NCI-H2107 treated with DMSO at 0.1 percent for 48 hours (cell line): ENCODE measurements around the gene PTPRN2.
"Not testable (repeated sequence)": the region's sequence is repeated elsewhere in the genome, so short reads cannot be mapped to it uniquely, and the experiment has no call there.

Source experiments
- DNase-seq: peaks from one replicate; lab custom pipeline; 2025; ENCODE audit not compliant: unreplicated experiment; lab: John Stamatoyannopoulos, UW

Gene PTPRN2

DNA sequence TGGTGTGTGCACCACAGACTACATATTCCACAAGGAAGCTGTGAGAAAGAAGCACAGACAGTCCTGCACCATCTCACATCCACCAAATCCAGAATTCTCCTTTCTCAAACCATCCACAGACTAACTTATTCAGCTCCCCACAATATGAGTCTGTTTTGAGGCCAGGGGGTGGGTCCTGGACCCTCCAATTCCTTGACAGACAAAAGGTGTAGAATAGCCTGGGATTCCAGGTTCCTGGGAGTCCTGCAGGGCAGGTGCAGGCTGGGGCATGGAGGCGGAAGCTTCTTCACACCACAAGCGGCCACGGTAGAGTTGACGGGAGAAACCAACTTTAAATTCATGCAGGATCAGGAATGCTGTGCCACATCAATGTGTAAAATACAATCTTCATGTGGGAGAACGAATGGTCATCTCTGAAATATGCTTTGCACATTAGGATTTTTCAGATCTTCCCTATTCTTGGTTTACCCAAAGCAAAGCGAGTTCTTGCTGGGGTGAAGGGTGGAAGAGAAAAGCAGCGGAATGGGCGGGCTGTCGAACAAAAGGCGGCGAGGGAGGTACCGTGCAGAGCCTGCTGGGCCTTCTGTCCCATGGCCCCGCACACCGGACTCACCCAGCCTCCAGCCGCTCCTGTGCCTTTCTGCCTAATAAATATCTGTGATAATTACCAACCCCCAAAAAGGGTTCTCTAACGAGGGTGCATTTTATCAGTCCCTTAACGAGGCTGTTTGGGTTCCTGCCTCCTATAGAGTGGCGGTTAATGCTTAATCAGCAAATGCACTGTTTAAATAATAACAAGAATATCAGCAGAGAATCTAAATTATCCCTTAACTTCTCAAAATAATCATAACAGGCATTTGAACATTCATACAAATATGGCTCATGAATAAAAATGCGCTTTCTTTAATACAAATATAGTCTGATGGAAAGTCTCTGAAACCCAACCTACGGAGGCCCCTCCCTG is 736.9 kb downstream of the PTPRN2 start:
- no peak for DNase-seq

DNA sequence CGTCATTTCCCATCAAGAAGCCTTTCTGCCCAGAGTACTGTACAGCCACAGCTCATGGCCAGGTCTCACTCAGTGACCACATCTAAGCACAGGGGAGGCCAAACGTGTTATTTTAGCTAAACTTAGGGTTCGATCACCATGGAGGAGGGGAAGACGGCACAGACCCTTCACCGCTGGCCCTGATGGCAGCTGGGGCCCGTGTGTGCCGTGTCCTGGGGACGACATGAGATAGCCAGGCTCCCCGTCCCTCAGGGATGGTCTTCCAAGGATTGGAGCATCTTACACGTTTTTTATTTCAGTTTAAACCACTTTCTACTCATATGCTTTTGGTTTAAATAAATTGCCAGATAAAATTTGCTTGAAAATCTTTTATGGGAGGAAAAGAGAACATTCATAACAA is 737.9 kb downstream of the PTPRN2 start:
- DNase-seq = no peak

DNA sequence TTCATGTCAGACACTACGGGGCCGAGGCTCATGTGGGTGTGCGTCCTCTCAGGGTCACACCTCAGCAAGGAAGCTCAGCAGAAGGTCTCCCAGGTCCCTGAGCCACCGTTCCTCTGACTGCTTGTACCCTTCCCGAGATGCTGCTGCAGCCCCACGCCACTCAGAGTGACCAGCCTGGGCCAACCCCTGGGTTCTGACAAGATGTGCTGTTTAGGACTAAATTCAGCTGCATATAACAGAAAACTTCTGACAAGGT is 738.4 kb downstream of the PTPRN2 start:
- DNase-seq = no peak

DNA sequence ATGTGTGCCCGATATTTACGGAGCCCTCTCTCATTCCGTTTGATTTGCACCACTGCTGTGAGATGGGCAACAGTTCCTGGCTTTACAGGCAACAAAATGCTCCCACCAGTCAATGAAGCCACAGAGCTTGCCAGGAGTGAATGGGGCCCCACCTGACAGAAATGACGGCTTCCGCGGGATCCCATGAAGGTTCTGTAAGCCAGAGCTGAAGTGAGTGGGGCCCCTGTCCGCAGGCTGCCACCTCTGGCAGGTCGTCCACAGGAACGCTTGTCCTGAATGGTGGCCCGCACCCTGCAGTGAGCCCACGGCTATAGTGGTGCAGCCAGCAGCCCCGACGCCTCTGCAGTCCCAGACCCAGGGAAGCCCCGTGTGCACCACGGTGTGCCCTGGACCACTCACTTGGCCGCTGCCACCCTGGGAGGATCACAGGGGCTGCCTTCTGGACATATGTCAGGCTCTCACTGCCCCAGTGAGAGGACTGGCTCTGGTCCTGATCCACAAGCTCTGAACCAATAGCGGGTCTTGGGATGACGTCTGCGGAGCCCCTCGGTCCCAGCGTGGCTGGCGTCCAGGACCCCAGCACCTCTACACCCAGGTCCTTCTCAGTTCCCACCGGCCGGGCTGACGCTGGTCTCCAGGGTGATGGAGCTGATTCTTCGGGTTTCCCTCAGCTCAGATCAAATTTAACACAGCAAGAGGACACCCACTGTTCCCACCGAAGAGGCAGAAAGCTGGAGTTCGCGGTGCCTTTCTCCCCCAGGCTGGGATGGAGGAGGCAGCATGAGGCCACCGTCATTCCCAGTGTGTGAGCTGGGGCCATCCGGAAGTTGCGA is 738.9 kb downstream of the PTPRN2 start:
- no peak for DNase-seq

DNA sequence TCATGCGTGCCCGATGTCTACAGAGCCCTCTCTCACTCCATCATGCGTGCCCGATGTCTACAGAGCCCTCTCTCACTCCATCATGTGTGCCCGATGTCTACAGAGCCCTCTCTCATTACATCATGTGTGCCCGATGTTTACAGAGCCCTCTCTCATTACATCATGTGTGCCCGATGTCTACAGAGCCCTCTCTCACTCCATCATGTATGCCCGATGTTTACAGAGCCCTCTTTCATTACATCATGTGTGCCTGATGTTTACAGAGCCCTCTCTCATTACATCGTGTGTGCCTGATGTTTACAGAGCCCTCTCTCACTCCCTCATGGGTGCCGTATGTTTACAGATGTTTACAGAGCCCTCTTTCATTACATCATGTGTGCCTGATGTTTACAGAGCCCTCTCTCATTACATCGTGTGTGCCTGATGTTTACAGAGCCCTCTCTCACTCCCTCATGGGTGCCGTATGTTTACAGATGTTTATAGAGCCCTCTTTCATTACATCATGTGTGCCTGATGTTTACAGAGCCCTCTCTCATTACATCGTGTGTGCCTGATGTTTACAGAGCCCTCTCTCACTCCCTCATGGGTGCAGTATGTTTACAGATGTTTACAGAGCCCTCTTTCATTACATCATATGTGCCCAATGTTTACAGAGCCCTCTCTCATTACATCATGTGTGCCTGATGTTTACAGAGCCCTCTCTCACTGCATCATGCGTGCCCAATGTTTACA is 739.7 kb downstream of the PTPRN2 start:
- DNase-seq = not testable (repeated sequence)

DNA sequence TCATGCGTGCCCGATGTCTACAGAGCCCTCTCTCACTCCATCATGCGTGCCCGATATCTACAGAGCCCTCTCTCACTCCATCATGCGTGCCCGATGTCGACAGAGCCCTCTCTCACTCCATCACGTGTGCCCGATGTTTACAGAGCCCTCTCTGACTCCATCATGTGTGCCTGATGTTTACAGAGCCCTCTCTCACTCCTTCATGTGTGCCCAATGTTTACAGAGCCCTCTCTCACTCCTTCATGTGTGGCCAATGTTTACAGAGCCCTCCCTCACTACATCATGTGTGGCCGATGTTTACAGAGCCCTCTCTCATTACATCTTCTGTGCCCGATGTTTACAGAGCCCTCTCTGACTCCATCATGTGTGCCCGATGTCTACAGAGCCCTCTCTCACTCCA is 740.9 kb downstream of the PTPRN2 start:
- not testable (repeated sequence) for DNase-seq

DNA sequence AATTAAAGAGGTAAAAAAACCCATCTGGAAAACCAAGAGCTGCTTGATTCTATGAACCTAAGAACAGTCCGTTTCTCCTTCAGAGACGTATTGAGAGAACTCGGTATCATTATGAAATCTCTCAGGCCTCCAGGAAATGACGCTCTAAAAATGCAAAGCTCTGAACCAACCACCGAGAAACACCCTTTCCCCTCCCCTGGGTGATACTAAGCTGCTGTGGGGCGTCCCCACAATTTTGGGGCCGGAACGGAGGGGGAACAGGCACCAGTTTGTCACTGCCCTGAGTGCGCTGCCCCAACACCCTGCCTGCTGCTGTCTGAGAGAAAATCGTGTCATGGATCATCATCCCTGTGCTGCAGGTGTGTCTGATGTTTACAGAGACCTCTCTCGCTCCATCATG is 741.4 kb downstream of the PTPRN2 start:
- no peak for DNase-seq

DNA sequence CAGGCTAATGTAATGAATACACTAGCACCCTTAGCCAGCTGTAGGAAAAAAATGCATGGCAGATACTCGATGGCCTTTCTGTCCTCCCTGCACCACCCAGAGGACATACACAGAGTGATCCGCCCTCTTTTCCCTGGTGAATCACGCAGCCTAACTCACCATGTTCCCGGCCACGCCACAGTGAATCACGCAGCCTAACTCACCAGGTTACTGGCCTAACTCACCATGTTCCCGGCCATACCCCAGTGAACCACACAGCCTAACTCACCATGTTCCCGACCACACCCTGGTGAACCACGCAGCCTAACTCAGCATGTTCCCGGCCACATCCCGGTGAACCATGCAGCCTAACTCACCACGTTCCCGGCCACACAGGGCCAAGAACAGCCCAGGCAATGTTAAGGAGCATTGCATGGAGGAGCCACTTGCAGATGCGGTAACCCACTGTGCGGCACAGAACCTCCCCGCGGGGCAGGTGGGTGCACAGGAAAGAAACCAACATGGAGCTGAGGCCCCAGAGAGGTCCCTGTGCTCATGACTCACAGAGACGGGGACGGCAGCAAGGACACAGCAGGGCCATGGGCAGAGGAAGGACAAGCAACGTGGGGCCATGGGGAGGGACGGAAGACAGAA is 742.3 kb downstream of the PTPRN2 start:
- no peak for DNase-seq

DNA sequence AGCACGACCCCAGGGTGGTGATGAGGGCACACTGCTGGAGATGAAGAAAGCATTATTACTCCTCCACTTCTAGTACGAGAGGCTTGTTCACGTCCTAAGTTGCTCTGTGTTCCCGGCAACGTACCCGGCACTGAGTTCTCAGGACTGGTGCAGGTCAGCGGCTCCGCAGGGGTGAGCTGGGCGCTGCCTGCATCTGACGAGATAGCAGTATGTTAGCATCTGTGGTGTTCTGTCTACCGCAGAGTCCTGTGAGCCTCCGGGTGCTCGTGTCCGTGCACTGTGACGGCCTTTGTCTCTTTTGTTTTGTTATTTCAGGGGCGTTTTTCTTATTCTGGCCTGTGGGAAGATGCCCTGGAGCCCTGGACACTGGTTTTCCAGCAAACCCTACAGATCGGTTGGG is 743.0 kb downstream of the PTPRN2 start:
- no peak for DNase-seq

DNA sequence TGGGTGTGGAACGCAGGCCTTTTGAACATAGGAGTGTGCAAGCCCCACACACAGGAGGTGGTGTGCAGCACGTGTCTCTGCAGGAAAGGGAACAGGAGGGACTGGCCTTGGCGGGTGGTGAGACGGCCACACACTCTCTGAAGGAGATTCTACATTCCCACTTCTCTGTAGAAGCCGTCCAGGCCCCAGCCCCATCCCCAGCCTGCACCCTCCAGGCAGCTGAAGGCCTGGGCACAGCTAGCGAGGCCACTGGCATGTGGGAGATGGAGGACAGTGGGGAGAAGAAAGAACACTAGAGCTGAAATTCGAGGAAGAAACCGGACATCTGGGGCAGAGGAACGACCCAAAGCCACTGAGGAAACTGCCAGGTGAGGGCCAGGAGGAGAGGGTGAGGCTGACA is 743.5 kb downstream of the PTPRN2 start:
- no peak for DNase-seq

DNA sequence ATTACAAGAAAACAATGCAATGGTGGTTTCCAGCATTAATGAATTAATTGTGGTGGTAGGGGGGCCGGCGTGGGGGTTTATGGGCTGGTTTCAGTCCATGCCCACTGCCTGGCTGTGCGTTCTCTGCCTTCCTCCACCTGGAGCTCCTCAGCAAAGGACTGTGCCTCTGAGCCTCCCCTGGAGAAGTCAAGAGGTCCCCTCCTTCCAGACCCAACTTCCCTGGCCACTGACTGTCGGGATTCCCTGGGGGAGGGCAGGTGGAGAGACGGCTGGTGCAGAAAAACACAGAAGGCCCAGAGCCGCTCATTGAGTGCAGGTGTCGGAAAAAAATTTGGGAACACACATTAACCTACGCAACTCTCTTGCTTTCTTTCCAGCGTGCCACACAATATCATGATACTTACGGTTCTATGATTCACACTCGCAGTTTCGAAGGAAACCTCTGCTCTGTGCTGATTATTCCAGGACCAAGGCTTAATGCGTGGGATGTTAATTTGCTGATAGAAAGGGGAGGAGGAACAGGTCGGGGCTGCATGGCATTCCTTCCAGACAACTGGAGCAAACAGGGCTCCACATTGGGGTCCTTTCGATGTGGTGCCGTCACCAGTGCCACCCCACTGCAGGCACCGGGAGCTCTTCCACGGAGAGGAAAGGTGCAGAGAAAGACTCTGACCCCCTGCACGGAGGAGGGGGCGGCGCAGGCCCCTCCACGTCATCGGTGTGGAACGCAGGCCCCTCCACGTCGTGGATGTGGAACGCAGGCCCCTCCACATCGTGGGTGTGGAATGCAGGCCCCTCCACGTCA is 744.1 kb downstream of the PTPRN2 start:
- no peak for DNase-seq

DNA sequence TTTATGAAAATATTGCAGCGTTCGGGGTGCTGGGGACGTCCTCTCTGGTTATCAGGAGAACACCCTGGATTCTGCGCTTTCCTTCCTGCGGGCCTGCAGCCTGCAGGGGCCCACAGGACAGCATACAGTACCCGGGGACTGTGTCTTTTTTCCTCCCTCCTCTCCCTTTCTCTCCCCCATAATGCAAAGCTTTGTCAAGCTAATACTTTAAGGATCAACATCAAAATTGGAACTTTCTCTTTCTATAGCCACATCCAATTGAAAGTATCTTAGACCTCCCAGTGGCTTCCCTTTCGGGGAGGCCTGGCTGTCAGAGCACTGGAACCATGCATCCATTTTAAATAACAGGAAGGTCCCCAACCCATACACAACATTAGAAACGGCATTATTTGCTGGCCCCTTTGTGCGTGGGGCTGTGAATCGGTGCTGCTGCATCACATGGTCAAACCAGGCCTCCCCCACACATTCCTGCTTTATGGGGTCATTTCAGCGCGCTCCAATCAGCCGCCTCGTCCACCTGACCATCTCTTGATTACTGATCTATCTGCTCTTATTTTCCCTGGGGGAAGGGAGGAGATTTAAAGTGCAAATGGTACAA is 745.8 kb downstream of the PTPRN2 start:
- no peak for DNase-seq

DNA sequence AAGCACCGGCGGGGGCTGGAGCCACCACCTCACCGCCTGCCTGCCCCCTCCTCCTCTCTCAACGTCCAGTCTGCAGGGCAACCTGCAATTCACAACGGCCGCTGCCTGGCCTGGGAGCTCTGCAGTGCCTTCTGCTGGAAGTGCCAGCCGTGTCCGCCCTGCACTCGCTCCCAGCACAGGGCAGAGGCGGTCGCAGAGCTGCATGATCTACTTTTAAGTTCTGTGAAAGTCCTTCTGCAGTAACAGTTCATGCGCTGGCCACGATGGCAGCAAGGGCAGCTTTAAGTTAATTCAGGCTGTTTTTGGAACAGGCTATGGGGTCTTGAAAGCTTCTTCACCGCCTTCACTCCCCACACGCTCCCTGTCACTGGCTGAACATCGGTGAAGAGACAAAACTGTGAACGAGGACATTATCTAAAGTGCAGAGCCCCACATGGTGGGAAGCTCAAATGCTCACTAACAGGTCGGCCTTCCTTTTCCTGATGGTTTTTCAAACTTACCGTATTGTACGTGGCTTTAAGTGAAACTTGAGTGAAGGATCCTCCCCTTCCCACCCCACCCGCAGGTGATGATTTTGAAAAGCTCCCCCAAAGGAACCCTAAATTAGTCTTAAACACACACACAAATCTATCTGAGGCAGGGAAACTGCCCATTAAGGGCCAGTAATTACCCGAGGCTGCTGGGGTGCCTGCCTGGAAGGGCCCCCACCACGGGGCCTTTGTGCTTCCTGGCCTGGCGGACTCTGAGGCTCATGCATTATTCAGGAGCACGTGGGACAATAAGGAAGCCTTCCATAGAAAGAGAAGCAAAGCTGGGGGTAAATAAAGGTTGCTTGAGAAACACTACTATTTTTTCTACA is 746.5 kb downstream of the PTPRN2 start:
- DNase-seq = no peak

DNA sequence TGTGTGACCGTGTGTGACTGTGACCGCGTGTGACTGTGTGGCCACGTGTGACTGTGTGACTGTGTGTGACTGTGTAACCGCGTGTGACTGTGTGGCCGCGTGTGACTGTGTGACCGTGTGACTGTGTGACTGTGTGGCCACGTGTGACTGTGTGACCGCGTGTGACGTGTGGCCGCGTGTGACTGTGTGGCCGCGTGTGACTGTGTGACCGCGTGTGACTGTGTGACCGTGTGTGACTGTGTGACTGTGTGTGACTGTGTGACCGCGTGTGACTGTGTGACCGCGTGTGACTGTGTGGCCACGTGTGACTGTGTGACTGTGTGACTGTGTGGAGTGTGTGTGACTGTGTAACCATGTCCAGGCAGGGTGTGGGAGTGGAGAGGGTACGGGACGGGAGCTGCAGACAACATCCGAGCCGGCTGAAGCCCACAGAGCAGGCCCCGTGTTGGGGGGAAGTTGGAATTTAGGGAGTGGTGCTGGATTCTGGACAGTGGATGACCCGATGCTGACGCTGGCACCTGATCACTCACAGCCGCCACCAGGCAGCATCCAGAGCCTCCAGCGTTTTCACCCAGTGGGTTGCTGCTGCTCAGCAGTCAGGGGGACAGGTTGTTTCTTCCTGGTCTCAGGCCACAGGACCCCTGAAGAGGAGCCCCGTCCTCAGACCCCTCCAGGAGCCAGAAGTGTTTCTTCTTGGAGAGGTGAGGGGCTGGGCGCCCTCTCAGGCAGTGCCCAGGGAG is 747.3 kb downstream of the PTPRN2 start:
- no peak for DNase-seq

DNA sequence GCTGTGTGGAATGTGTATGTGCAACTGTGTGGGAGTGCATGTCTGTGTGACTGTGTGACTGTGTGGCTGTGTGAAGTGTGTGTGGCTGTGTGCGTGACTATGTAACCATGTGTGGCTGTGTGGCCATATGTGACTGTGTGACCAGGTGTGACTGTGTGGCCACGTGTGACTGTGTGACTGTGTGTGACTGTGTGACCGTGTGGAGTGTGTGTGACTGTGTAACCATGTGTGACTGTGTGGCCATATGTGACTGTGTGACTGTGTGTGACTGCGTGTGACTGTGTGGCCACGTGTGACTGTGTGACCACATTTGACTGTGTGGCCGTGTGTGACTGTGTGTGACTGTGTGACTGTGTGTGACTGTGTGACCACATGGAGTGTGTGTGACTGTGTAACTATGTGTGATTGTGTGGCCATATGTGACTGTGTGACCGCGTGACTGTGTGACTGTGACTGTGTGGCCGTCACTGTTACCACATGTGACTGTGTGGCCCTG is 747.9 kb downstream of the PTPRN2 start:
- DNase-seq = no peak

DNA sequence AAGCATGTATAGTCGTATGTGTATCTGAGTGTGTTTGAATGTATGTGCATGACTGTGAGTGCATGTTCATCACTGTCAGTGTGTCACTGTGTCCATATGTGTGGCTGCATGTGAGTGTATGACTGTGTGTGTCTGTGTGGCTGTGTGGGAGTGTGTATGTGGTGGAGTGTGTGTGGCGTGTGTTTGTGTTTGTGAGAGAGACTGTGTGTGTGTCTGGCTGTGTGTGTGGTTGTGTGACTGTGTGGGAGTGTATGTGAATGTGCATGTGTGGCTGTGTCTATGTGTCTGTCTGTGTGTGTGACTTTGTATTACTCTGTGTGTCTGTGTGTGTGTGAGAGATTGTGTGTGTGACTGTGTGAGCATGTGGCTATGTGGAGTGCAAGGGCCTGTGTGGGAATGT is 748.4 kb downstream of the PTPRN2 start:
- DNase-seq = no peak

DNA sequence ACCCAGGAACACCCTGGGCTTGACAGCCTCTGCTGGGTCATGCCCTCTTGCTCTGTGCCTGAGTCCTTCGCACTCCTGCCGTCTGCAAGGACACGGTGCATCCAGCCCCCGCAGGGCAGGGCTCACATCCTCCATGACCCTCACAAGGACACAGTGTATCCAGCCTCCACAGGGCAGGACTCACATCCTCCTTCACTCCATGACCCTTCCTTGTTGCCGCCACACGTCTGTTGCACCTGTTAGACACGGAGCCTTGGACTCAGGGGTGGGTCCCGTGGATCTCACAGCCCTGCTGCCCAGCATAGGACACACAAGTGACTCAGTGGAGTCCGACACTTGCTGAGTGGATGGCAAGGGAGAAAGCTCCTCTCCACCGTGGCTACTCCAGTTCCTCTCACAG is 750.1 kb downstream of the PTPRN2 start:
- no peak for DNase-seq

DNA sequence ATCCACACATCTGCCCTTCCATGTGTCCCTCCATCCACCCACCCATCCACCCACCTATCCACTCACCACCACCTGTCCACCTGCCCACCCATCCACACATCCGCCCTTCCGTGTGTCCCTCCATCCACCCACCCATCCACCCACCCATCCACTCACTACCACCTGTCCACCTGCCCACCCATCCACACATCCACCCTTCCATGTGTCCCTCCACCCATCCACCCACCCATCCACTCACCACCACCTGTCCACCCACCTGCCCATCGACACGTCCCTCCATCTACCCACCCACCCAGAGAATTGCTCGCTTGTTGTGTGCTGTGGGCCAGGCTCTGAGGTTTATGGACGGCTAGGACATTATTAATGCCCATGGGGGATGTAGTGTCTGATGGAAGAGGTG is 750.6 kb downstream of the PTPRN2 start:
- no peak for DNase-seq
